Gastrocnemius medialis (tissue), 4 donors: ENCODE results near the gene TMEM108.

Source experiments
- POLR2A ChIP-seq, 2 donors: fragments of 450-650 bp; IDR thresholded peaks; one replicate each; pipeline ENCODE4 v1.6.1; 2017; ENCODE audit warnings: antibody characterized with exemption in 2 of 2, mild to moderate bottlenecking in 2 of 2, moderate library complexity in 2 of 2
- TF ChIP-seq, protein P1 (sequence below), 5 experiments: fragments of 450-650 bp in 3 of 5; fragments of 200-600 bp in 2 of 5; sonication (generic) in 2 of 5; IDR thresholded peaks in 4 of 5; conservative IDR thresholded peaks in 1 of 5; 1 replicate in 4 of 5; 2 replicates in 1 of 5; pipeline ENCODE4 v1.5.1; 2016 to 2019; ENCODE audit warnings: antibody characterized with exemption in 5 of 5, mild to moderate bottlenecking in 3 of 5, moderate library complexity in 3 of 5

DNA sequence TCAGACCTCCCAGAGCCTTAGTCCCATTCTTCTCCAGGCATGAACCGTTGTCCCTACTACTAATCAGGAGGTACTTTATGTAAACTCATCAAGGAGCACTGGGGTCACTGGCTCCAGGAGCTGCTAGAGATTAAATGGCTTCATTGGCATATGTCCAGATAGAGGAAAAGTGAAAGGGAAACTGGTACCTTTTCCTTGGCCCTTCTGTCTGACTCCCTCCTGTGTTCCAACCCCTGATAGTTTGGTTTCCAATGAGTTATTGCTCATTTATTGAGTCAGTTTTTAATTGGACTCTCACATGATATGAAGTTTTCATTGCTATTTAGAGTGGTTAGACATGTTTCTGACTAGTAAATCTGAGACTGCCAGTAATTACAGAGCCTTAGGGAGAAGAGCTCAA is 231.2 kb downstream of the TMEM108 start:
- TF ChIP-seq, protein P1, sequence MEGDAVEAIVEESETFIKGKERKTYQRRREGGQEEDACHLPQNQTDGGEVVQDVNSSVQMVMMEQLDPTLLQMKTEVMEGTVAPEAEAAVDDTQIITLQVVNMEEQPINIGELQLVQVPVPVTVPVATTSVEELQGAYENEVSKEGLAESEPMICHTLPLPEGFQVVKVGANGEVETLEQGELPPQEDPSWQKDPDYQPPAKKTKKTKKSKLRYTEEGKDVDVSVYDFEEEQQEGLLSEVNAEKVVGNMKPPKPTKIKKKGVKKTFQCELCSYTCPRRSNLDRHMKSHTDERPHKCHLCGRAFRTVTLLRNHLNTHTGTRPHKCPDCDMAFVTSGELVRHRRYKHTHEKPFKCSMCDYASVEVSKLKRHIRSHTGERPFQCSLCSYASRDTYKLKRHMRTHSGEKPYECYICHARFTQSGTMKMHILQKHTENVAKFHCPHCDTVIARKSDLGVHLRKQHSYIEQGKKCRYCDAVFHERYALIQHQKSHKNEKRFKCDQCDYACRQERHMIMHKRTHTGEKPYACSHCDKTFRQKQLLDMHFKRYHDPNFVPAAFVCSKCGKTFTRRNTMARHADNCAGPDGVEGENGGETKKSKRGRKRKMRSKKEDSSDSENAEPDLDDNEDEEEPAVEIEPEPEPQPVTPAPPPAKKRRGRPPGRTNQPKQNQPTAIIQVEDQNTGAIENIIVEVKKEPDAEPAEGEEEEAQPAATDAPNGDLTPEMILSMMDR (IDR thresholded peaks at IDR 0.05 in 4 of 5, conservative IDR thresholded peaks at IDR 0.05 in 1 of 5) = no peak
- TF ChIP-seq POLR2A (IDR thresholded peaks at IDR 0.05) = no peak
